ENCODE data around the gene DDX39B. TPM values are rescaled to one million over a fixed set of nuclear protein-coding genes. Genes with fewer than 3 reads are reported as not detected.

Gene DDX39B
- total and polyA plus RNA-seq, 9 of the 15 experiments (the other 6 are each of a cell fraction or from before 2014, with no cell fraction given): 479 to 869 (median 592) TPM

- TF ChIP-seq ZNF280A (IDR thresholded peaks at IDR 0.05; ENCODE audit: low read depth, partially characterized antibody) (no peak), MAFG (tag; conservative IDR thresholded peaks at IDR 0.05) (no peak; the same call in 1 of the 2 replicates), E2F5 (CRISPR knock-in tag; IDR thresholded peaks at IDR 0.05) (no peak), BRF1 (IDR thresholded peaks at IDR 0.05; ENCODE audit: borderline replicate concordance, extremely low read depth, insufficient read length) (no peak), ZEB2 (IDR thresholded peaks at IDR 0.05) (peak; percentile 99), ZNF384 (IDR thresholded peaks at IDR 0.05; ENCODE audit: low read depth, low read length) (peak; percentile 66), ZNF740 (CRISPR knock-in tag; IDR thresholded peaks at IDR 0.05) (peak; percentile 53; the same call in 1 of the 2 replicates), ZNF740 (tag; IDR thresholded peaks at IDR 0.05) (no peak; a peak in 1 of 4 replicates), SMAD2 (IDR thresholded peaks at IDR 0.05; ENCODE audit: low read depth, low read length) (no peak), CTBP1 (IDR thresholded peaks at IDR 0.05; ENCODE audit: borderline replicate concordance) (peak; percentile 71), NCOA2 (IDR thresholded peaks at IDR 0.05; ENCODE audit: partially characterized antibody in 2 of 2) (no peak), CREM (IDR thresholded peaks at IDR 0.05; ENCODE audit: low read depth) (peak; percentile 98), ZNF3 (CRISPR knock-in tag; IDR thresholded peaks at IDR 0.05) (no peak), GABPB1 (CRISPR knock-in tag; IDR thresholded peaks at IDR 0.05) (peak; percentile 99), YY1 (IDR thresholded peaks at IDR 0.05; ENCODE audit: borderline replicate concordance in 1 of 3, control insufficient read depth in 1 of 3, extremely low read depth in 1 of 3, insufficient read depth in 3 of 3, insufficient read length in 1 of 3, insufficient replicate concordance in 2 of 3, low read depth in 1 of 3, low read length in 2 of 3) (peak; percentile 53 to 95 (median 83)), YBX1 (IDR thresholded peaks at IDR 0.05) (peak; percentile 93; the same call in 1 of the 2 replicates), C11orf30 (IDR thresholded peaks at IDR 0.05; ENCODE audit: low read depth) (peak; percentile 87), SOX6 (IDR thresholded peaks at IDR 0.05) (peak; percentile 51; the same call in 1 of the 2 replicates), ZNF436 (CRISPR knock-in tag; IDR thresholded peaks at IDR 0.05) (no peak), IFI16 (CRISPR knock-in tag; IDR thresholded peaks at IDR 0.05) (no peak), DIDO1 (tag; IDR thresholded peaks at IDR 0.05; ENCODE audit: low read depth) (peak; percentile 92), ZNF175 (CRISPR knock-in tag; IDR thresholded peaks at IDR 0.05; ENCODE audit: low read depth) (0 out of 2 replicates have a peak, but pooled peaks have one; percentile 20), TAF15 (IDR thresholded peaks at IDR 0.05; ENCODE audit: low read depth, low read length) (no peak), HSF4 (CRISPR knock-in tag; IDR thresholded peaks at IDR 0.05; ENCODE audit: borderline replicate concordance) (no peak; the same call in 1 of the 2 replicates)
These were observed 5.3 kb upstream of the DDX39B start, which contains the start of gene NFKBIL1 (continued) for GRCh38 chr6:31546958-31547726.
